Measurements from ENCODE around the gene LCOR. TPM values are rescaled to one million over a fixed set of nuclear protein-coding genes. Genes with fewer than 3 reads are reported as not detected.

Gene LCOR
- total RNA-seq, 4 donors from 2014 or later = 13.0 to 36.8 (median 17.1) TPM

- Histone ChIP-seq H3K4me3 (no peak overlapping the region), H3K4me1 (no peaks in the 10 kb centered on the region), H3K36me3 (no peaks in the 10 kb centered on the region), H3K27me3 (no peaks in the 10 kb centered on the region), H3K9me3 (no peaks in the 10 kb centered on the region), H3K27ac (no peak overlapping the region)
- no peak for DNase-seq (ENCODE audit: low spot score in 2 of 2)
- TF ChIP-seq EP300 (IDR thresholded peaks at IDR 0.05) (no peak), POLR2AphosphoS5 (IDR thresholded peaks at IDR 0.05) (no peak), POLR2A (IDR thresholded peaks at IDR 0.05) (no peak)
- WGBS = 74% methylated on average over 6 of the region's 6 CpGs
These were observed 164.3 kb downstream of the LCOR start for GRCh38 chr10:96996275-96996965.

DNA sequence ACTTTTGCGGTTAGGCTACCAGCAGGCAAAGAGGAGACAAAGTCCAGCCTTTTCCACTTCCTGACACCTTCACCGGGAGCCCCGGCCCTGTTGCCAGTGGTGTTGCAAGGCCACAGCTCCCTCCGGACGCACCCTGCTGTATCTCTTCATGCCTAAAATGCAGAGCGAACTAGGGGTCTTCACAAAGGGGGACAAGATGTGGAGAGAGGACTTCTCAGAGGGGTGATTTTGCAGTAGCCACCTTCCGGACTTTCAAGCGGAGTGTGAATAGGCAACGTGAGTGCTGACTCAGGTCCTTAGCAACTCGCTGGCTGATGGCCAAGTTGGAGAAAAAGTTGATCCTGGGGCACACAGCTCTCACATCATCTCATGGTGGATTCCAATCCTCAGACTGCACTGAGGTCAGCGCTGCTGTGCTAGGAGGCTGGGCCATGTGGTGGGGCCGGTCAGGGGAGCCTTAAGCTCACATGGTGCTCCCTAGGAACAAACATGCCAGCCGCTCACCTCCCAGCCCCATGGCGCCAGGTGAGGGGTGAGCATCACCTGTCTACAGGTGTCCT, 166.3 kb downstream of the LCOR start:
- H3K27ac ChIP-seq = no peak overlapping the region
- H3K36me3 ChIP-seq = no peaks in the 10 kb centered on the region
- H3K4me3 ChIP-seq = no peak overlapping the region
- no peaks in the 10 kb centered on the region for H3K27me3 ChIP-seq
- no peak for DNase-seq (ENCODE audit: low spot score in 2 of 2)
- 83% methylated on average over 10 of the region's 14 CpGs for WGBS
- TF ChIP-seq POLR2A (IDR thresholded peaks at IDR 0.05) = no peak
- no peak for TF ChIP-seq POLR2AphosphoS5 (IDR thresholded peaks at IDR 0.05)
- no peak for TF ChIP-seq EP300 (IDR thresholded peaks at IDR 0.05)
- TF ChIP-seq, protein P1, sequence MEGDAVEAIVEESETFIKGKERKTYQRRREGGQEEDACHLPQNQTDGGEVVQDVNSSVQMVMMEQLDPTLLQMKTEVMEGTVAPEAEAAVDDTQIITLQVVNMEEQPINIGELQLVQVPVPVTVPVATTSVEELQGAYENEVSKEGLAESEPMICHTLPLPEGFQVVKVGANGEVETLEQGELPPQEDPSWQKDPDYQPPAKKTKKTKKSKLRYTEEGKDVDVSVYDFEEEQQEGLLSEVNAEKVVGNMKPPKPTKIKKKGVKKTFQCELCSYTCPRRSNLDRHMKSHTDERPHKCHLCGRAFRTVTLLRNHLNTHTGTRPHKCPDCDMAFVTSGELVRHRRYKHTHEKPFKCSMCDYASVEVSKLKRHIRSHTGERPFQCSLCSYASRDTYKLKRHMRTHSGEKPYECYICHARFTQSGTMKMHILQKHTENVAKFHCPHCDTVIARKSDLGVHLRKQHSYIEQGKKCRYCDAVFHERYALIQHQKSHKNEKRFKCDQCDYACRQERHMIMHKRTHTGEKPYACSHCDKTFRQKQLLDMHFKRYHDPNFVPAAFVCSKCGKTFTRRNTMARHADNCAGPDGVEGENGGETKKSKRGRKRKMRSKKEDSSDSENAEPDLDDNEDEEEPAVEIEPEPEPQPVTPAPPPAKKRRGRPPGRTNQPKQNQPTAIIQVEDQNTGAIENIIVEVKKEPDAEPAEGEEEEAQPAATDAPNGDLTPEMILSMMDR (IDR thresholded peaks at IDR 0.05) = no peak
- no peaks in the 10 kb centered on the region for H3K4me1 ChIP-seq
- no peaks in the 10 kb centered on the region for H3K9me3 ChIP-seq

- Histone ChIP-seq H3K4me1 (no peaks in the 10 kb centered on the region), H3K27ac (no peak overlapping the region), H3K4me3 (no peak overlapping the region), H3K36me3 (no peaks in the 10 kb centered on the region), H3K9me3 (no peaks in the 10 kb centered on the region), H3K27me3 (no peaks in the 10 kb centered on the region)
- TF ChIP-seq EP300 (IDR thresholded peaks at IDR 0.05) (no peak), POLR2AphosphoS5 (IDR thresholded peaks at IDR 0.05) (no peak), POLR2A (IDR thresholded peaks at IDR 0.05) (no peak)
- TF ChIP-seq, protein P1 (IDR thresholded peaks at IDR 0.05) = no peak
- no peak for DNase-seq (ENCODE audit: low spot score in 2 of 2)
- 98% methylated on average over 4 of the region's 4 CpGs for WGBS
These were observed 167.2 kb downstream of the LCOR start for GRCh38 chr10:96999337-96999736.

DNA sequence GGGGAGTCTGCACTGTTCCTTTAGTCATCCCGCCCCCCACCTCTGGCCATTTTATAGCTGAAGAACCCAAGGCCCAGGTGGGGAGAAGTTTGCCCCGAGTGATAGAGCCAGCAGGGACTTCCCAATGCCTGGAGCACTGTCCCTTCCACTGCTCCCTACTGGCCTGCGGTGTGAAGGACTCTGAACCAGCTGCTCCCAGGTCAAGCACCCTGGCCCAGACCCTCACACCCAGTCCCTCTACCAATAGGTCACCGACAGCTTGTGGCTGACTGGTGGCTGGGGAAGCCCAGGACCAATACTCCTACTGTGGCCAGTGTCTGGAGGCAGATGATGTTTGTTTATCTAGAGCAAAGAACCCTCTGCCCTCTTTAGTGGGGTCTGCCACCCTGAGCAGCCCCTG, 167.9 kb downstream of the LCOR start:
- DNase-seq (ENCODE audit: low spot score in 2 of 2) = no peak
- Histone ChIP-seq H3K27me3 (no peaks in the 10 kb centered on the region), H3K9me3 (no peaks in the 10 kb centered on the region), H3K4me3 (no peak overlapping the region), H3K4me1 (no peaks in the 10 kb centered on the region), H3K27ac (no peak overlapping the region), H3K36me3 (no peaks in the 10 kb centered on the region)
- TF ChIP-seq EP300 (IDR thresholded peaks at IDR 0.05) = no peak
- no peak for TF ChIP-seq POLR2AphosphoS5 (IDR thresholded peaks at IDR 0.05)
- TF ChIP-seq, protein P1 (IDR thresholded peaks at IDR 0.05) = no peak
- TF ChIP-seq POLR2A (IDR thresholded peaks at IDR 0.05) = no peak
- 80% methylated on average over 4 of the region's 4 CpGs for WGBS

GRCh38 chr10:97000487-97001182, 168.5 kb downstream of the LCOR start:
- Histone ChIP-seq H3K36me3 (no peaks in the 10 kb centered on the region), H3K4me3 (no peak overlapping the region), H3K27ac (no peak overlapping the region), H3K27me3 (no peaks in the 10 kb centered on the region), H3K9me3 (no peaks in the 10 kb centered on the region), H3K4me1 (no peaks in the 10 kb centered on the region)
- DNase-seq (ENCODE audit: low spot score in 2 of 2) = no peak
- 85% methylated on average over 19 of the region's 25 CpGs for WGBS
- TF ChIP-seq, protein P1 (IDR thresholded peaks at IDR 0.05) = no peak
- TF ChIP-seq POLR2A (IDR thresholded peaks at IDR 0.05) (no peak), POLR2AphosphoS5 (IDR thresholded peaks at IDR 0.05) (no peak), EP300 (IDR thresholded peaks at IDR 0.05) (no peak)

All from suprapubic skin (tissue), 4 donors.